Esophagus squamous epithelium (tissue), 4 donors: ENCODE measurements around the gene PROB1.

Experiments
- CTCF ChIP-seq, 6 experiments: fragments of 450-650 bp in 4 of 6; fragments of 200-600 bp in 2 of 6; sonication (generic) in 2 of 6; IDR thresholded peaks; one replicate each; pipeline ENCODE4 v1.5.1; 2016 to 2019; ENCODE audit warnings: antibody characterized with exemption in 6 of 6, mild to moderate bottlenecking in 4 of 6, moderate library complexity in 4 of 6
- POLR2A ChIP-seq, 4 donors: fragments of 450-650 bp; IDR thresholded peaks; one replicate each; pipeline ENCODE4 v1.6.1; 2017; ENCODE audit warnings: antibody characterized with exemption in 4 of 4, mild to moderate bottlenecking in 4 of 4, moderate library complexity in 3 of 4

- no peak for TF ChIP-seq POLR2A (IDR thresholded peaks at IDR 0.05)
- no peak for TF ChIP-seq CTCF (IDR thresholded peaks at IDR 0.05)
These were observed 26.3 kb downstream of the PROB1 start for GRCh38 chr5:139368613-139369012.
